Fibroblast of lung (primary cell): ENCODE results near the gene MRTFA. TPM values are rescaled to one million over a fixed set of nuclear protein-coding genes. Genes with fewer than 3 reads are reported as not detected.

Experiments used
- DNase-seq, 2 donors: peaks; one replicate each; pipeline versions ENCODE4 v3.0.0 to v3.0.0-alpha.2; 2010; ENCODE audit warnings: low read depth in 2 of 2
- H2AFZ ChIP-seq: 2 replicates; pipeline ENCODE4 v1.5.1; 2012; ENCODE audit warnings: low read length, control low read depth, inconsistent platforms
- H3K27ac ChIP-seq: 2 replicates; pipeline ENCODE4 v1.5.1; 2011; ENCODE audit warnings: low read length, control low read depth; ENCODE audit not compliant: insufficient read depth
- H3K27me3 ChIP-seq: 2 replicates; pipeline ENCODE4 v1.5.1; 2011; ENCODE audit warnings: mild to moderate bottlenecking, low read length; ENCODE audit not compliant: control insufficient read depth, insufficient read depth
- H3K36me3 ChIP-seq: 2 replicates; pipeline ENCODE4 v1.5.1; 2011; ENCODE audit warnings: low read length; ENCODE audit not compliant: control insufficient read depth, insufficient read depth
- H3K4me1 ChIP-seq: 2 replicates; pipeline ENCODE4 v1.5.1; 2011; ENCODE audit warnings: low read length; ENCODE audit not compliant: control insufficient read depth, insufficient read depth; ENCODE audit errors: extremely low read depth
- H3K4me2 ChIP-seq: 2 replicates; pipeline ENCODE4 v1.5.1; 2011; ENCODE audit warnings: low read length, control low read depth; ENCODE audit not compliant: insufficient read depth; ENCODE audit errors: extremely low read depth
- H3K4me3 ChIP-seq, 4 experiments: fragments of 200-600 bp in 1 of 4; sonication (generic) in 1 of 4; replicated peaks in 1 of 4; 2 replicates each; pipeline ENCODE4 v1.5.1; 2011 to 2016; ENCODE audit warnings: low read length in 4 of 4, low read depth in 3 of 4, mild to moderate bottlenecking in 3 of 4, control low read depth in 2 of 4, inconsistent platforms in 1 of 4, mixed read lengths in 1 of 4; ENCODE audit not compliant: insufficient read depth in 1 of 4; ENCODE audit errors: control extremely low read depth in 1 of 4
- H3K79me2 ChIP-seq: 2 replicates; pipeline ENCODE4 v1.5.1; 2012; ENCODE audit warnings: mild to moderate bottlenecking, low read length, inconsistent platforms; ENCODE audit not compliant: control insufficient read depth, insufficient read depth
- H3K9ac ChIP-seq: 2 replicates; pipeline ENCODE4 v1.5.1; 2011; ENCODE audit warnings: mild to moderate bottlenecking, low read length, control low read depth; ENCODE audit not compliant: insufficient read depth
- H3K9me3 ChIP-seq: 2 replicates; pipeline ENCODE4 v1.5.1; 2012; ENCODE audit warnings: low read depth, low read length; ENCODE audit not compliant: control insufficient read depth, insufficient read depth
- H4K20me1 ChIP-seq: 2 replicates; pipeline ENCODE4 v1.5.1; 2011; ENCODE audit warnings: low read length; ENCODE audit not compliant: control insufficient read depth, insufficient read depth; ENCODE audit errors: extremely low read depth
- CTCF ChIP-seq, 2 donors: IDR thresholded peaks in 1 of 2; conservative IDR thresholded peaks in 1 of 2; 1 replicate in 1 of 2; 2 replicates in 1 of 2; pipeline ENCODE4 v1.5.1; 2011 to 2012; ENCODE audit warnings: low read length in 2 of 2, control low read depth in 1 of 2, inconsistent platforms in 1 of 2, low read depth in 1 of 2, mild to moderate bottlenecking in 1 of 2
- EZH2 ChIP-seq: IDR thresholded peaks from 2 replicates; pipeline ENCODE4 v1.5.1; 2012; ENCODE audit warnings: low read length, control low read depth, mild to moderate bottlenecking; ENCODE audit errors: missing control alignments
- polyA plus RNA-seq, 2 donors: library from polyadenylated mRNA; depleted of rRNA in 1 of 2; stranded (reverse) in 1 of 2; unstranded in 1 of 2; fragments of >200 nt; gene quantifications; 2 replicates each; pipeline ENCODE4 v1.2.1, GENCODE V29; 2011 to 2012; ENCODE audit warnings: missing spikeins in 1 of 2
- total RNA-seq: library from RNA; depleted of rRNA; stranded (reverse); fragments of >200 nt; gene quantifications from 2 replicates; pipeline ENCODE4 v1.2.1, GENCODE V29; 2014

MRTFA gene
- total and polyA plus RNA-seq, 2 donors (not counting 1 experiment from before 2014, with no cell fraction given): 7.6 to 23.0 TPM

- no peak for DNase-seq
- Histone ChIP-seq H4K20me1 (no peaks in the 10 kb centered on the region), H3K4me3 (no peak overlapping the region), H2AFZ (no peak overlapping the region), H3K36me3 (peaks cover 36% of the 10 kb centered on the region), H3K4me1 (peaks cover 5% of the 10 kb centered on the region), H3K27ac (no peak overlapping the region), H3K27me3 (no peaks in the 10 kb centered on the region), H3K9me3 (no peaks in the 10 kb centered on the region), H3K79me2 (no peaks in the 10 kb centered on the region), H3K4me2 (no peak overlapping the region), H3K9ac (no peak overlapping the region)
- TF ChIP-seq CTCF (conservative IDR thresholded peaks at IDR 0.05 in 1 of 2, IDR thresholded peaks at IDR 0.05 in 1 of 2; ENCODE audit: low read depth in 1 of 2, low read length in 2 of 2): no peak
- no peak for TF ChIP-seq EZH2
Observed at GRCh38 chr22:40412441-40412840, 224.1 kb downstream of the MRTFA start.

- Histone ChIP-seq H3K9me3 (no peaks in the 10 kb centered on the region), H3K4me1 (peaks cover 5% of the 10 kb centered on the region), H4K20me1 (no peaks in the 10 kb centered on the region), H3K36me3 (peaks cover 39% of the 10 kb centered on the region), H3K27me3 (no peaks in the 10 kb centered on the region), H2AFZ (no peak overlapping the region), H3K79me2 (no peaks in the 10 kb centered on the region), H3K4me2 (no peak overlapping the region), H3K27ac (no peak overlapping the region), H3K4me3 (no peak overlapping the region), H3K9ac (no peak overlapping the region)
- TF ChIP-seq CTCF (conservative IDR thresholded peaks at IDR 0.05 in 1 of 2, IDR thresholded peaks at IDR 0.05 in 1 of 2; ENCODE audit: low read depth in 1 of 2, low read length in 2 of 2) (no peak), EZH2 (no peak)
- no peak for DNase-seq
Observed at GRCh38 chr22:40411506-40411861, 225.0 kb downstream of the MRTFA start.

- H3K4me2 ChIP-seq: no peak overlapping the region
- no peak overlapping the region for H3K4me3 ChIP-seq
- H3K36me3 ChIP-seq: peaks cover 40% of the 10 kb centered on the region
- no peak overlapping the region for H3K27ac ChIP-seq
- H3K9me3 ChIP-seq: no peaks in the 10 kb centered on the region
- H4K20me1 ChIP-seq: no peaks in the 10 kb centered on the region
- no peak overlapping the region for H3K9ac ChIP-seq
- TF ChIP-seq EZH2 (no peak), CTCF (conservative IDR thresholded peaks at IDR 0.05 in 1 of 2, IDR thresholded peaks at IDR 0.05 in 1 of 2; ENCODE audit: low read depth in 1 of 2, low read length in 2 of 2) (no peak)
- no peak for DNase-seq
- H3K4me1 ChIP-seq: peaks cover 5% of the 10 kb centered on the region
- H2AFZ ChIP-seq: no peak overlapping the region
- H3K27me3 ChIP-seq: no peaks in the 10 kb centered on the region
- H3K79me2 ChIP-seq: no peaks in the 10 kb centered on the region
Observed at GRCh38 chr22:40410731-40411505, 225.6 kb downstream of the MRTFA start.
